Hematopoietic multipotent progenitor cell (in vitro differentiated cells): Measurements from ENCODE around the gene TCAF2. TPM values are rescaled to one million over a fixed set of nuclear protein-coding genes. Genes with fewer than 3 reads are reported as not detected.

Experiments used
- small RNA-seq: library from RNA; depleted of rRNA; stranded (forward); fragments of <200 nt; gene quantifications from one replicate; pipeline ENCODE3, GENCODE V24; 2012
- total RNA-seq: library from RNA; depleted of rRNA; stranded (reverse); fragments of >200 nt; gene quantifications from one replicate; pipeline ENCODE4 v1.2.3, GENCODE V29; 2012

TCAF2 gene
- total RNA-seq, 1 donor: 6.7 TPM

Small RNA genes within 50 kb of the gene (small RNA-seq; reads per million reads assigned to genes)
- gene AC073264.2 (not detected), gene RNU6-162P (not detected)

Other genes starting within 250 kb of the TCAF2 start
- 100 TPM for gene ZYX, start 239.6 kb upstream of the TCAF2 start, total RNA-seq
- gene EPHA1, start 212.1 kb upstream of the TCAF2 start, total RNA-seq: 6.2 TPM
- gene TAS2R60, start 177.5 kb upstream of the TCAF2 start, total RNA-seq: 0.27 TPM
- 1.3 TPM for gene TAS2R41, start 143.1 kb upstream of the TCAF2 start, total RNA-seq
- gene CTAGE15, start 49.2 kb upstream of the TCAF2 start, total RNA-seq: under 0.01 TPM
- gene CTAGE6, start 136.7 kb downstream of the TCAF2 start, total RNA-seq: 0.27 TPM